GM19463 (cell line): ENCODE data around the gene CLCN7.
"Not testable (repeated sequence)": the region's sequence is repeated elsewhere in the genome, so short reads cannot be mapped to it uniquely, and the experiment has no call there.

ENCODE experiments used
- ATAC-seq: cut with Tn5 transposase; IDR thresholded peaks from one replicate; pipeline ENCODE4 v1.9.1; 2021; ENCODE audit warnings: mild to moderate bottlenecking, moderate library complexity; ENCODE audit not compliant: unreplicated experiment

CLCN7 gene

DNA sequence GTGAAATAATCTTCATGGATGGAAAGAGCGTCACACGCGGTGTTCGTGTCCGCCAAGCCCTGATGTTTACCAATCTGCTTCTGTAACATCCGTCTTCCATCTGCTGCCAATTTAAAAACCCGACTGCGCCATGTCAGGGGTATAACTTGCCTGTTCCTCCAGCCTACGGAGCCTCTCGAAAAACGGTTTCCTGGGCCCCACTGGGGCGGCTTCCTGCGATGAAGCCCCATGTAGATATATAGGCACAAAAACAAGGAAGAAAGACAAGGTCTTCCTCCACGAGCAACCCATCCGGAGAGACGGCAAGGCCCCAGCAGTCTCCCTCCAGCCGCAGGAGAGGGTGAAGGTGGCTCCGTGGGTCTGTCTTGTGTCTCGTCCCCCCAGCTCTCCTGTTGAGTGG, 13.8 kb upstream of the CLCN7 start, which contains the start of gene PTX4:
Gene PTX4 (minus strand): TSS at position 326 of the 400 bp plus-strand sequence. CDS start 35 bp downstream, at position 291.
- ATAC-seq = no peak

DNA sequence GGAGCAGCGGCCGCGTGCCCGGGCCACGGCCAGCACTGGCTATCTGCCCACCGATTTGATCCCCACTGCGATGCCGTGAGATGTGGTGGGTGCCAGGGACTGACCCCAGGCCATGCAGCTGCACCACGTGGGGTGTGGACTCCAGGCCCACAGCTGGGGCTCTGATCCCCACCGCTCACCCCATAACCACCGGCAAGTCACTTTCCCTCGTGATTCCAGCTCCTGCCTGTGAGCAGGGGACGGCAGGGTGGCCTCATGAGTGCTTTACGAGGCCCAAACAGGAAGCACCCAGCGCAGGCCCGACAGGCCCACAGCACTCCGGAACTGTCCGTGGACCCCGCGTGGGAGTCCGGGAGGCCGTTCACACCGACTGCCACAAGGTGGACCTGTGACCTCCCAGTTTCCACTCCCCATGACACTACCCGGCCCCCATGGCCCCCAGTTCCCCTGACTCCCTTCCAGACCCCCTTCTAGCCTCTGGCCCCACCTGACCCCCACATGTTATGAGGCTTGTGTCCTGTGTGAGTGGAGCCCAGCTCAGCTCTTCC, 13.3 kb upstream of the CLCN7 start:
- no peak for ATAC-seq

DNA sequence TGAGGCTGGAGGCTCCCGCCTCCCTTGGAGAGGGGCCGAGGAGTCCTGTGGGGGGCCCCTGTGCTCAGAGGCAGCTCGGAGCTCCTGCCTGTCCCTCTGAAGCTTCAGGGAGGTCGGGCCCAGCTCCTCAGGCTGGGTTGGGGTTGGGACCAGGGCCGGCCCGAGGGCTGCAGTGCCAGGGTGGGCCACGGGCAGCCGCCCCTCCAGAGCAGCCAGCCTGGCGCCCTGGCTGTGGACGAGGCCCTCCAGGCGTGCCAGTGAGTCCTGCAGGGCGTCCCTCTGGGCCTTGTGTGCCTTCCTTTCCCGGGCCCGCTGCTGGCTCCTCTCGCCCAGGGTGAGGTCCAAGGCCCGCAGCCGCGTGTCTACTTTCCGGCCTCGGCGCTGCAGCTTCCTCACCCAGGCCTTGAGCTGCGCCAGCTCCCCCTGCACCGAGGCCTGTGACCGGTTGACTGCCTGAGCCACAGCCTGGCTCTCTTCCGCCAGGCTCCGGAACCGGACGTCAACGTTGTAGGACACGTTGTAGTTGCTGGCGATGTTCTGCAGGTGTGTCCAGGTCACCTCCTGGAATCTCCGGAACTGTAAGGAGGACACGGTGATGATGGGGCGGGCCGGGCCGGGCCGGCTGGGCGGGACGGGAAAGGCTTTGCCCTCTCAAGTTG, 12.7 kb upstream of the CLCN7 start:
- no peak for ATAC-seq

DNA sequence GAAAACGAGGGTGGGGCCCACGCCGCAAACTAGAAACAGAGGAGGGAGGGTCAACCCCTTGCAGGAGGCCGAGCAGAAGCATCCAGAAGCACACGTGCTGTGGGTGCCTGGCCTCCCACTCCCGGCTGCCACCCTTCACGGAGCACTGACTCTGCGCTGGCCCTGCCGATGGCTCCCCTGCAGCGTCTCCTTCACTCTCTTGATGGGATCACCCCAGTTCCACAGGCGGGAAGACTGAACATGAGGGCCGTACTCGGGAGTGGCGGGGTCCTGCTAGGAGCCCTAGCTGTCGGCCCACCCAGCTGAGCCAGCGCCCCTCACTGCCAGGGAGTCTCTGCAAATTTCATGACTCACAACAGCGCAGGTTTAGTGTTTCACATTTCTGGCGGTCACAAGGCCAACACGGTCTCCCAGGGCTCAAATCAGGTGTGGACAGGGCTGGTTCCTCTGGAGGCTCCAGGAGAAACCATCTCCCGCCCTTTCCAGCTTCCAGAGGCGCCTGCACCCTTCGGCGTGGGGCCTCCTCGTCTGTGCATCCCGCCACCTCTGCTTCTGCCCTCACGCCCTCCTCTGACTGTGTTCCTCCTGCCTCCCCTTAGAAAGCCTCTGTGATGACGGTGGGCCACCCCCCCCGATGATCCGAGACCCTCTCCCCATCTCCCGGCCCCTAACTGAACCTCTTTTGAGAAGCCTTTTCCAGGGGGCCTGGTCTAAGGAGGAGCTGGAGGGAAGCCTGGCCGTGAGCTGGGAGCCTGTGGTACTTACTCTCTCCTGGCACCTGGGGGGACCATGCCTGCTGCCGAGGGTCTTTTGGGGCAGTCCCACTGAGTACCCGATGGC, 11.9 kb upstream of the CLCN7 start:
- no peak for ATAC-seq

DNA sequence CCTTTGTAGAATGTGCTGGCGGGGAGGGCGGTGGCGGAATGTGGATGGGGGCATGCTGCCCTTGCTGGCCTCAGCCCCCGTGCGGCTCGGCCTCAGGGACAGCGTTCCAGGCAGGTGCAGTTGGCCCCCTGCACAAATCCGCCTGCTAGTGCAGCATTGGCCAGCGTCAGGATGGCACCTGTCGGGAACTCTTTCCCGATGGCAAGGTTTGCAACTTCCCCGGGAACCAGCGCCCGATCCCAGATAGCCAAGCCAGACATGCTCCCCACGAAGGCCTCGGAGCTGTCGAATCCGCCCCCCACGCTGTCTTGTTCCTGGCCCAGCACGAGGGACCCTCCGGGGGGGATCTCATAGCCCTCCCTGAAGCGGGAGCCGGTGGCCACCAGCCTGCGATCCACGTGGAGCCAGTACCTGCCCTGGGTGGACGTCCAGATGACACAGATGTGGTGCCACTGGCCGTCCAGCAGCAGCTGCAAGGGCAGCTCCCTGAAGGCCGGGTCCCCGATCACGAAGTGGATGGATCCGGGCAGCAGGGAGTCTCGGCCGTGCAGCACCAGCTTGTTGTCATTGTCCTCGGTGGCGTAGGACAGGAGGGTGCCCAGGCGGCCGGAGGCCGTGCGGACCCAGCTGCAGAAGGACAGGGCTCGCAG, 11.1 kb upstream of the CLCN7 start:
- no peak for ATAC-seq

DNA sequence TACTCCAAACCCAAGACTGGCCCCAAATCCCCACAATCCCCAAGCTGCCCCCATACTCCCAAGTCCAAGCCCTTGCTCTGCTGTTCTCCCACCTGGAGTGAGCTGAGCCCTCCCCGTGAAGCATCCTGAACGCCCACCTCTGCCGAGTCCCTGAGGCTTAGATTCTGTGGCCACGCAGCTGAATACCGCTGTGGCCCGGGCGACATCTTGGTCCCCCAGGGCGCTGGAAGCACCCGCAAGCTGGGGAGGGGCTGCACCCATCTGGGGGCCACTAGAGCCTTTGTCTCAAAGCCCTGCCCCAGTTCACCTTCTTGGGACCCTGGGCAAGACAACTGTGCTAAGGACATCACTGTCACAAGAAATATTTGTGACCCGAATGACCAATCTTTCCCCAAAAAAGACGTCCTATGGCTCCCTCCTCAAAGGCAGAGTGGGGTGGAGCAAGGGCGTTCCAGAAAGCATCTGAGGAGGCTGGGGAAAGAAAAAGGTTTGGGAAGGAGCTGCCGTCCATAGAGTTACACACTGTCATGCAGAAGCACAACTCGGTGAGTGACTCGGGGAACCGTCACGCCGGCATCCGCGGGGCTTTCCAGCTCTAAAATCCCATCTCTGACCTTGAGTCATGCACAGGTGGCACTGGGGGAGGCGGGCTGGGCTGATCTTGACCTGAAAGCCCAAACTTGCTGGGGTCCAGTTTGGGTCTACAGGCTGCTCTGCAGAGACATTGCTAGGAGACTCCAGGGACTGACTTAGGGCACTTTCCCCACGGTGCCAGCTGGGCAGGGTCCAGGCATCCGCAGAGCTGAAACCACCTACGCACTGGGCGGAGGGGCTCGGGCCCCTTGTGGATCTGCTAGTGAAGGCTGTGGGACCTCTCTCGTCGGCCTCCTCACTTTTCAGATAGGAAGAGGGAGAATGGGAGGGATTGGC, 7.3 kb upstream of the CLCN7 start:
- ATAC-seq = no peak

DNA sequence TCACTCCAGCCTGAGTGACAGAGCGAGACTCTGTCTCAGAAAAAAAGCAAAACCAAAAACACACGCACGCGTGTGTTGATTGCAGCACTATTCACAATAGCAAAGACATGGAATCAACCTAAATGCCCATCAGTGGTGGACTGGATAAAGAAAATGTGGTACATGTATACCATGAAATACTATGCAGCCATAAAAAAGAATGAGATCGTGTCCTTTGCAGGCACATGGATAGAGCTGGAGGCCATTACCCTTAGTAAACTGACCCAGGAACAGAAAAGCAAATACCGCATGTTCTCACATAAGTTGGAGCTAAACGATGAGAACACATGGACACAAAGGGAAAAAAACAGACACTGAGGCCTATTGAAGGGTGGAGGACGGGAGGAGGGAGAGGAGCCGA, 4.1 kb upstream of the CLCN7 start:
- not testable (repeated sequence) for ATAC-seq

DNA sequence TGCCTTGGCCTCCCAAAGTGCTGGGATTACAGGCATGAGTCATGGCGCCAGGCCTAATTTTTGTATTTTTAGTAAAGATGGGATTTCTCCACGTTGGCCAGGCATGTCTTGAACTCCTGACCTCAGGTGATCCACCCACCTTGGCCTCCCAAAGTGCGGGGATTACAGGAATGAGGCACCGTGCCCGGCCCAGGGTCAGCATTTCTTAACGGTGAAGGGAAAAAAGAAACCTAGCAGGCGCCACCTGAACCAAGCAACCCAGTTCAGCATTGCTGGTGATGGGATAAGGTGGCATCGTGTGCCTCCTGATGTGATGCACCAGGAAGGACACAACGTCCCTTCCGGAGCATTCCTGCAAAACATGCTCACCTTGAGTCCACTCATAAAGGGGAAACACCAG, 2.2 kb upstream of the CLCN7 start:
- no peak for ATAC-seq

DNA sequence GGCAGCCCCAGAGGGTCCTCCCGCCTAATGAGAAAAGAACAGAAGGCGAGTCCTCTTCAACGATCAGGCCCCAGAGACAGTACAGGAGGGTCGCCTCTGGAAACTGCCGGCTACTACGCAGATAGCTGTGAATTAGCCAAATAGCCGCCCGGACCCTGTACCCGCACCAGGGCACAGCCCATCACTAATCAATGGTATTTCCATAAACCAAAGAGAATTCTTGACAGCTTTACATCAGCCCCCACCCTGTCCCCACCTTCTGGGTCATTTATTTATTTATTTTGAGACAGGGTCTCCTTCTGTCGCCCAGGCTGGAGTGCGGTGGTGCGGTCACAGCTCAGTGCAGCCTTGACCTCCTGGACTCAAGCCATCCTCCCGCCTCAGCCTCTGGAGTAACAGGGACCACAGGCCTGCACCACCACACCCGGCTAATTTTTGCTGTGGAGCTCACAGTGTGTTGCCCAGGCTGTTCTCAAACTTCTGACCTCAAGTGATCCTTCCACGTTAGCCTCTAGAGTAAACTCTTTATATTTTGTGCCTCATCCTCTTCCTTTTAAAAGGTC, 805 bp upstream of the CLCN7 start:
- ATAC-seq = no peak

DNA sequence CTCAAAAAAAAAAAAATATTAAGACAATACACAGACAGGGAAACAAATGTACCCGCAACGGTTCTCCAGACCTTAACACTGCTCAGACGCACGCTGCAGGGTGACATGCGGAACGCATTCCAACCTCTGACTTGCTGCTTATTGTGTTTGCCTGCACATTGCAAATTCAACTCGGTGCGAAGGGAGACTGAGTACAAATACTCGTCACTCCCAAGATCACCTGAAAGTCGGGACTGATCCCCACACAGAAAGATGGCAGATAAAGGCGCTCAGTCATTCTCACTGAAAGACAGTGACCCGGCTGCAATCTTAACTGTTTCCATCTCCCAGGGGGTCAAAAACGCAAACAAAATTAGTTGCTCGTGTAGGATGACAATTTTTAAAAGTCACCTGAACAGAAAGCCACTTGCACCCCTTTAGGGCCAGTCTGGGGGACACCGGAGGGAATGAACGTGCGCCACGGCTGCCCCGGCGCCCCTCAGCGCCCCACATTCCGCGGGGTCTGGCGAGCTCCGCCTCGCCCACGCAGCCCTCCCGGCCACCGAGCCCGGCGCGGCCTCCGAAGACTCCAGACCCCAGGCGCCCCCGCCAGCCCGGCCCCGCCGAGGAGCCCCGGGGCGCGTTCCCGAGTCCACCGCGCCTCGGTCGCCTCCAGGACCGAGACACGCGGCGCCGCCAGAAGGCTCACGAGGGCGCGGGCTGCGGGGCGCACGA, 589 bp downstream of the CLCN7 start:
- ATAC-seq = no peak

DNA sequence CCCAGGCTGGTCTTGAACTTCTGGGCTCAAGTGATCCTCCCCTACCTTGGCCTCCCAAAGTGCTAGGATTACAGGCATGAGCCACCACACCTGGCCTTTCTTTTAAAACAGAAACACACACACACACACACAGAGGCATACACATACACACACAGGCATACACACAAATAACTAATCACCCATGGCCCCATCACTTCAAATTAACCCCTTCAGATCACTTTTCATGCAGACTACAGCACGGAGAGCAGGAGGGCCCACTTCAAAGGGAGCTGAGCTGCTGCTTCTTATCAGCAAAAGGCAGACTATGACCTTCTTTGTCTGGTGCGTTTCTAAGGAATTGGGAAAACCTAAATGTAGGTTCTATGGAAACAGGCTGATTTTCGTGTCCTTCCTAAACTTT, 1.9 kb downstream of the CLCN7 start:
- ATAC-seq = no peak

DNA sequence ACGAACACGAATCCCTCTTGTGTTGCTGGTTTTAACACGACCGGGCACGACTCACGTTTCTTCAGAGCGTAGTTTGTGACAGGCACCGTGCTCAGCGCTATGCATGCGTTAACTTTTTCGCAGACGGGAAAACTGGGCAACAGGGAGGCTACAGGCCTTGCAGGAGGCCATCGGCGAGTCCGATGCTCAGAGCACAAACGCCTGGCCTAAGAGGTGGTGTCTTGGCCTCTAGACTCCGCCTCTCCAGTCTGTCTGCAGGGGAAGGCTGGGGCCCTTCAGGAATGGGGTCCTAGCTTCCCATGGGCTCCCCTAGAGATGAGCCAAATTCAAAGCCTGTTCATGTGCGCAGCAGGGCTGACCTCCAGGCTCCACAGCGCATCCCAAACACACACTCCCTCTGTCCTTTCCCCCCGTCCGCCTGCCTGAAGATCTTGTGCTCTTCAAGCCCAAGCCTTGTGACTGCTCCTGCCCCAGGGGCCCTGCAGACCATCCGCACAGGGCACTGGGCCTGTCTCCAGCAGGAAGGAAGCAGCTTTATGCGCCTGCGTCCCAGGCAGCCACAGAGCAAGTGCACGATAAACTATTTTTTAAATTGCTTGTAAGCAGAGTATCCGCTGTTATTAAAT, 3.1 kb downstream of the CLCN7 start:
- no peak for ATAC-seq

DNA sequence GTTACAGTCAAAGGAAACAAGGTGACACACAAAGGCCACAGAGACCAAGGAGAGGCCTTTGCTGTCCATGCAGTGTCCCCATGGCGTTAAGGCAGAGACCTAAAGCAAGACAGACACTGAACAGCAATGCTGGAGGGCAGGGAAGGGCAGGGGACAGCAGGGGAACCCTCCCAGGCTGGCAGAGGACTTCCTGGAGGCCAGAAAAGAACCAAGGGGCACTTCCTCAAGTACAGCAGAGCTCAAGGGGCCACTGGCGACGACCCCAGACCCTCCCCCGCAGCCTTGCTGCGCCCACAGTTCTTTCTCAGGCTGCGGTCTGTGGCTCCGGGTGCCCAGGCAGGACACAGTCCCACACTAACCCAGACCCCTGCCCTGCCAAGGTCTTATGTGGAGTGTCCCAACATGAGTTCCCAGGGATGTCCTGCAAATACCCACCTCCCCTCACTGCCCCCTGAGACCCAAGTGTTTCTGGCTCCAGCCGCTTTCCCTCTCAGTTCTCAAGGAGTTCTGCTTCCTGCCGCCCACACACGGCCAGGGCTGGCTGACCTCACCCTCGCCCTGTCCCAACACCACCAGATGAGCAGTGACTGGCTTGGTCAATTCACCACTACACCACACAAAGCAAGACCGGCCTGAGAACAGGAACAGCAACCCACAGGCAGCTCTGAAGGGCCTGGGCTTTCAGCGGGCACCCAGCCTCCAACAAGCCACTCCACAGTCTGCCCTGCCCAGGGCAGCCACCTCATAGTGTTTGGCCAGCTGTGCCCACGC, 4.2 kb downstream of the CLCN7 start:
- no peak for ATAC-seq

DNA sequence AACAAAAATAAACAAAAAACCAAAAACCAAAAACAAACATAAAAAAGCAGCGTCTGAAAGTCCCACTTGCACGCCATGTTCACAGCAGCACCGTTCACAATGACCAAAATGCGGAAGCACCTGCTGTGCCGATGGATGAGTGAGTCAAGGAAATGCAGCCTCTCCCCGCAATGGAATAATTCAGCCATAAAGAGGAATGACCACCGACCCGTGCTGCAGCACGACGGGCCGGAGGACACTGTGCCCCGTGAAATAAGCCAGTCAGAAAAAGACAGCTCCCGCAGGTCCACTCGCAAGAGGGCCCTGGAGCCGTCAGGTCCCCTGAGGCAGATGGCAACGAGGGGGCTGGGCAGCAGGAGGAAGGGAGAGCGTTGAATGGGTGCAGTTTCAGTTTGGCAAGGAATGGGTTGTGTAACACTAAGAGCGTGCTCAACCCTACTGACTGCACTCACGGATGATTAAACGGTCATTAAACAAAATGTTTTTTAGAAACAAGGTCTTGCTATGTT, 5.1 kb downstream of the CLCN7 start:
- ATAC-seq = no peak

DNA sequence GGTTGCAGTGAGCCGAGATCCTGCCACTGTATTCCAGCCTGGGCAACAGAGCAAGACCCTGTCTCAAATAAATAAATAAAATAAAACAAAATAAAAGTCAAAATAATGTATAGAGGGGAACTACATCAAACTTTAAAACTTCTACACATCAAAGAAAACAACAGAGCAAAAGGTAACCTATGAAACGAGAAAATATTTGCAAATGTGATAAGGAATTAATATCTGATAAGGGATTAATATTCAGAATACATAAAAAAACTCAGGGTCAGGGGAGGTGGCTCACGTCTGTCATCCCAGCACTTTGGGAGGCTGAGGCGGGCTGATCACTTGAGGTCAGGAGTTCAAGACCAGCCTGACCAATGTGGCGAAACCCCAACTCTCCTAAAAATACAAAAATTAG, 5.7 kb downstream of the CLCN7 start:
- ATAC-seq = not testable (repeated sequence)

DNA sequence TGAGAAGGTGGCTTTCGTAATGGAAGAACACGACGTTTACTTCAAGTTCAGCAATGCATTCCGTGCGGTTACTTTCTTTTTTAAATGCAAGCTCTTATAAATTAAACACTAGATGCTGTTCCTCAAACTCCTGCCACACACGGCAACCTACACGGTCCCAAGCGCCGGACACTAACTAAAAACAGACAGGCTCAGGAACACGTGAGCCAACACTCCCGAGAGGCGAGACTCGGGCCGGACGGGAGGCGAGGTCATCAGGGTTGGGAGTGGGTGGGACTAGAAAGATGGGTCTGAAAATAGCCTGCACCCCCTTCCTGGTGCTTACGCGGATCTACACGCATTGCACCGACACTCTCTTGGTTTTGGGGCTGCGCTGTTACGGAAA, 6.4 kb downstream of the CLCN7 start:
- no peak for ATAC-seq

DNA sequence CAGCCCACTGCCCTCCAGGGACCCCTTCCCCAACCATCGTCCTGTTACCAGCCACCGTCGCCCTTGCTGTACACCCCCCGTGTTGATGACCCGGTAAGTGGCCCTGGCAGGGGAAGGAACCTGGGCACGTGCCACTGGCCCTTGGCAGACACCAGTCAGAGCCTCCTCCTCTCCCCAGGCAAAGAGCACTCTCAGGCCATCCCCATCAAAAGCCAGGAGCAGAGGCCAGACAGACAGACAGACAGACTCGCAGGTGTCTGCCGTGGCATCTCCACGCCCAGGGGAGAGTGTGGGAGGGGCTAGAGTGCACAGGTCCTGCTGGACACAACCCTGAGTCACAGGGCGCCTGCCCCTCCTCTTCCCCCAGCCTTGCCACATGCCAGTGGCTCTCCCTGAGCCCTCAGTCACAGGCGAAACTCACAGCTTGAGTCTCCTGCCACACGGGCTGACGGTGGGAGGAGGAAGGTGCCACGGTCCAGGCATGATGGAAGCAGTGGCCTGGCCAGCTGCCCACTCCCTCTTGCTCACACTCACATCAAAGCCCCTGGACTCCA, 7.8 kb downstream of the CLCN7 start:
- no peak for ATAC-seq

DNA sequence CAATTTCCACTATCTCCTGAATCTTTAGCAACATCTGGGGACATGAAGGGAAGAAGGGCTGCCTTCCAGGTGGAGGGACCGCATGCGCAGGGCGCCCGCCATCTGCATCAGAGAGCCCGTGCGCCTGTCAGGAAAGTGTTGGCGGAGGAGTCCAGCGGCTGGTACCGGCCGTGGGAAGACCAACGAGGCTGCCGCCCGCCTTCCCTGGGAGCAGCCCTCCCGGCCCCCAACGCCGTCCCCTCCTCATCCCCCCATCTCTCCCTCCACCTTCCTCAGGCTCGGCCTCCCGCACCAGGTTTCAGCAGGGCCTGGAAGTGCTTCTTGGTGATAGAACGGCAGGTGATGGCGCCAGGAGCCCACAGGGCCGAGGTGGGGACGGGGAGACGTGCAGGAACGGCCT, 8.8 kb downstream of the CLCN7 start:
- no peak for ATAC-seq
